Transverse colon (tissue), 4 donors: ENCODE results near the gene MRPS33.

Source experiments
- CTCF ChIP-seq, 5 experiments: fragments of 200-600 bp in 3 of 5; fragments of 450-650 bp in 2 of 5; sonication (generic) in 3 of 5; IDR thresholded peaks; 1 replicate in 2 of 5; 2 replicates in 3 of 5; pipeline ENCODE4 v1.5.1; 2016 to 2017; ENCODE audit warnings: antibody characterized with exemption in 5 of 5, inconsistent platforms in 3 of 5, mild to moderate bottlenecking in 2 of 5, moderate library complexity in 1 of 5
- EP300 ChIP-seq: sonication (generic); formaldehyde crosslinking; IDR thresholded peaks from one replicate; pipeline ENCODE4 v1.6.1; 2017; ENCODE audit warnings: antibody characterized with exemption, low read depth
- POLR2AphosphoS5 ChIP-seq, 3 donors: sonication (generic); formaldehyde crosslinking; IDR thresholded peaks; one replicate each; pipeline ENCODE4 v1.6.1; 2016; ENCODE audit warnings: antibody characterized with exemption in 3 of 3

- TF ChIP-seq POLR2AphosphoS5 (IDR thresholded peaks at IDR 0.05) (no peak), CTCF (IDR thresholded peaks at IDR 0.05) (no peak), EP300 (no peak)
Measured at GRCh38 chr7:141013345-141013715, 1.4 kb downstream of the MRPS33 start.
